ENCODE measurements around the gene MICAL2. TPM values are rescaled to one million over a fixed set of nuclear protein-coding genes. Genes with fewer than 3 reads are reported as not detected.

MICAL2 gene
- total and polyA plus RNA-seq, 3 donors from 2014 or later = 224 to 461 (median 401) TPM

GRCh38 chr11:12241971-12242672 is 131.7 kb downstream of the MICAL2 start:
- Histone ChIP-seq H3K4me1 (peaks cover 41% of the 10 kb centered on the region), H3K4me3 (no peak overlapping the region), H3K36me3 (ENCODE audit: low read depth, missing control alignments) (no peaks in the 10 kb centered on the region), H3K9me3 (no peaks in the 10 kb centered on the region), H3K27me3 (no peaks in the 10 kb centered on the region), H3K27ac (peak overlapping the region; percentile 45 to 60)
- no peak for TF ChIP-seq POLR2A (IDR thresholded peaks at IDR 0.05)
- TF ChIP-seq, protein P1, sequence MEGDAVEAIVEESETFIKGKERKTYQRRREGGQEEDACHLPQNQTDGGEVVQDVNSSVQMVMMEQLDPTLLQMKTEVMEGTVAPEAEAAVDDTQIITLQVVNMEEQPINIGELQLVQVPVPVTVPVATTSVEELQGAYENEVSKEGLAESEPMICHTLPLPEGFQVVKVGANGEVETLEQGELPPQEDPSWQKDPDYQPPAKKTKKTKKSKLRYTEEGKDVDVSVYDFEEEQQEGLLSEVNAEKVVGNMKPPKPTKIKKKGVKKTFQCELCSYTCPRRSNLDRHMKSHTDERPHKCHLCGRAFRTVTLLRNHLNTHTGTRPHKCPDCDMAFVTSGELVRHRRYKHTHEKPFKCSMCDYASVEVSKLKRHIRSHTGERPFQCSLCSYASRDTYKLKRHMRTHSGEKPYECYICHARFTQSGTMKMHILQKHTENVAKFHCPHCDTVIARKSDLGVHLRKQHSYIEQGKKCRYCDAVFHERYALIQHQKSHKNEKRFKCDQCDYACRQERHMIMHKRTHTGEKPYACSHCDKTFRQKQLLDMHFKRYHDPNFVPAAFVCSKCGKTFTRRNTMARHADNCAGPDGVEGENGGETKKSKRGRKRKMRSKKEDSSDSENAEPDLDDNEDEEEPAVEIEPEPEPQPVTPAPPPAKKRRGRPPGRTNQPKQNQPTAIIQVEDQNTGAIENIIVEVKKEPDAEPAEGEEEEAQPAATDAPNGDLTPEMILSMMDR (IDR thresholded peaks at IDR 0.05) = no peak
- no peak for DNase-seq
- WGBS, 2 donors = 55 to 73% methylated on average over 14 of the region's 14 CpGs
- intact Hi-C loops (cut with DNase I; ENCODE audit: low total_unique reads) = no loop called here

- Histone ChIP-seq H3K27ac (peak overlapping the region; percentile 45 to 57), H3K36me3 (ENCODE audit: low read depth, missing control alignments) (no peaks in the 10 kb centered on the region), H3K4me3 (no peak overlapping the region), H3K4me1 (peaks cover 44% of the 10 kb centered on the region), H3K9me3 (no peaks in the 10 kb centered on the region), H3K27me3 (no peaks in the 10 kb centered on the region)
- 75 to 86% methylated on average over 2 of the region's 2 CpGs for WGBS, 2 donors
- no peak for DNase-seq
- intact Hi-C loops (cut with DNase I; ENCODE audit: low total_unique reads) = no loop called here
- TF ChIP-seq, protein P1 (IDR thresholded peaks at IDR 0.05) = no peak
- no peak for TF ChIP-seq POLR2A (IDR thresholded peaks at IDR 0.05)
Observed at GRCh38 chr11:12242966-12243365, 132.6 kb downstream of the MICAL2 start.

DNA sequence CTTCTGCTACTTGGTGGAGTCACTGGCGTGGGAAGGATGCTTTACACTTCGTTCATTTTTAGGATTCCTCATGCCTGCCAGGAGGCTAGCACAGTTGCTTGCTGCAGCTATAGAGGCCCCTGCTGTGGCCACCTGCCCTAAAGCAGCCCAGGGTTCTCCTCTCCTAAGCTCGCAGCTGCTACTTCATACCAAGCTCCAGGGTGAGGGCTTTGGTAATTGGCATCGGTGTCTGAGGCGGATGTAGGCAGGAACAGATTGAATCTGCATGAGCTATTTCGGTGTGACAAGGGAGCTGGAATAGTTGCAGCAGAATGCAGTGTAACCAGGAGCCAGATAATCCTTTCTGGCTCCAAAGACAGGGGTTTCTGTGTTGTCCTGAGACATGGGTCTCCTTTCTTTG is 133.1 kb downstream of the MICAL2 start:
- H3K27me3 ChIP-seq = no peaks in the 10 kb centered on the region
- no peaks in the 10 kb centered on the region for H3K36me3 ChIP-seq (ENCODE audit: low read depth, missing control alignments)
- H3K27ac ChIP-seq = peak overlapping the region; percentile 45 to 57
- WGBS, 2 donors = 58 to 61% methylated on average over 6 of the region's 6 CpGs
- TF ChIP-seq POLR2A (IDR thresholded peaks at IDR 0.05) = no peak
- TF ChIP-seq, protein P1 (IDR thresholded peaks at IDR 0.05) = no peak
- no peak overlapping the region for H3K4me3 ChIP-seq
- peaks cover 46% of the 10 kb centered on the region for H3K4me1 ChIP-seq
- intact Hi-C loops (cut with DNase I; ENCODE audit: low total_unique reads) = no loop called here
- DNase-seq = no peak
- H3K9me3 ChIP-seq = no peaks in the 10 kb centered on the region

DNA sequence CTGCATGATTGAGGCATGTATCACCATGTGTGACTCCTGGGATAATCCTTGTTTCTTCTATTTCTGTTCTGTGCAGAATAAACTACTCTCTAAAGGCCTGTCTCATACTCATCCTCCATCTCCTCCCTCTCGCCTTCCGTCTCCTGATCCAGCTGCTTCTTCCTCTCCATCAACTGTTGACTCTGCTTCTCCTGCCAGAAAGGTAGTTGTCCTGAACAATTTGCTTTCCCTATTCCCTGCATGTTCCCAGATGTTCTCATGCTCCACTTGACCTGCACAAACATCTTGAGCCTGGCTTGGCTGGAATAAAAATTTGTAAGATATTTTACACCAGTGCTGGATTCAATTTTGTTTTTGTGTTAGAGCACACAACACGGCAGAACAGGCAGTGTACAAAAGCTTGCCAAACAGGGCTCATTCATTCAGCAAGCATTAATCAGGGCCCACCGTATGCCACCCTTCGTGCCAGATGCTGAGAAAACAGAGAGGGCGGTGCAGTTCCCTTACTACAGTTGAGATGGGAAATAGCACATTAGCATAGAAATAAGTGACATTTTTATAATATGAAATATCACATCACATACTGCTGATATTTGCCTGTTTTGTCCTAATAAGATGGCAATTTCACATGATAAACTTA is 133.6 kb downstream of the MICAL2 start:
- intact Hi-C loops (cut with DNase I; ENCODE audit: low total_unique reads) = no loop called here
- 53 to 54% methylated on average over 6 of the region's 6 CpGs for WGBS, 2 donors
- no peak for TF ChIP-seq POLR2A (IDR thresholded peaks at IDR 0.05)
- TF ChIP-seq, protein P1 (IDR thresholded peaks at IDR 0.05) = no peak

More for the DNA sequence above, 133.6 kb downstream of the MICAL2 start:
- no peak for DNase-seq
- Histone ChIP-seq H3K27me3 (no peaks in the 10 kb centered on the region), H3K4me1 (peaks cover 52% of the 10 kb centered on the region), H3K9me3 (no peaks in the 10 kb centered on the region), H3K27ac (peak overlapping the region; percentile 45 to 75), H3K4me3 (no peak overlapping the region), H3K36me3 (ENCODE audit: low read depth, missing control alignments) (no peaks in the 10 kb centered on the region)
